ENCODE data around the gene VEZT. TPM values are rescaled to one million over a fixed set of nuclear protein-coding genes. Genes with fewer than 3 reads are reported as not detected.
"Not testable (repeated sequence)": the region's sequence is repeated elsewhere in the genome, so short reads cannot be mapped to it uniquely, and the experiment has no call there.

The VEZT gene, protein sequence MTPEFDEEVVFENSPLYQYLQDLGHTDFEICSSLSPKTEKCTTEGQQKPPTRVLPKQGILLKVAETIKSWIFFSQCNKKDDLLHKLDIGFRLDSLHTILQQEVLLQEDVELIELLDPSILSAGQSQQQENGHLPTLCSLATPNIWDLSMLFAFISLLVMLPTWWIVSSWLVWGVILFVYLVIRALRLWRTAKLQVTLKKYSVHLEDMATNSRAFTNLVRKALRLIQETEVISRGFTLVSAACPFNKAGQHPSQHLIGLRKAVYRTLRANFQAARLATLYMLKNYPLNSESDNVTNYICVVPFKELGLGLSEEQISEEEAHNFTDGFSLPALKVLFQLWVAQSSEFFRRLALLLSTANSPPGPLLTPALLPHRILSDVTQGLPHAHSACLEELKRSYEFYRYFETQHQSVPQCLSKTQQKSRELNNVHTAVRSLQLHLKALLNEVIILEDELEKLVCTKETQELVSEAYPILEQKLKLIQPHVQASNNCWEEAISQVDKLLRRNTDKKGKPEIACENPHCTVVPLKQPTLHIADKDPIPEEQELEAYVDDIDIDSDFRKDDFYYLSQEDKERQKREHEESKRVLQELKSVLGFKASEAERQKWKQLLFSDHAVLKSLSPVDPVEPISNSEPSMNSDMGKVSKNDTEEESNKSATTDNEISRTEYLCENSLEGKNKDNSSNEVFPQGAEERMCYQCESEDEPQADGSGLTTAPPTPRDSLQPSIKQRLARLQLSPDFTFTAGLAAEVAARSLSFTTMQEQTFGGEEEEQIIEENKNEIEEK
- total RNA-seq = 39.3 and 42.0 TPM in 2 replicates

- intact Hi-C loops (cut with micrococcal nuclease) = loop anchor here (1.0 to 10.0 kb wide), 16 partner anchors 100 to 1840 kb away; partner anchors contain the start of genes AMDHD1, CCDC38, CRADD and LTA4H
Measured at GRCh38 chr12:95217377-95218149, at the start of gene VEZT, which contains the start of gene FGD6. VEZT (plus strand) TSS chr12:95217807; CDS start chr12:95217851, 44 bp downstream. FGD6 (minus strand) TSS chr12:95217467; CDS start chr12:95217240, 227 bp downstream.

- intact Hi-C loops (cut with micrococcal nuclease) = no loop called here
Measured at GRCh38 chr12:95168746-95169145, 48.9 kb upstream of the VEZT start.

DNA sequence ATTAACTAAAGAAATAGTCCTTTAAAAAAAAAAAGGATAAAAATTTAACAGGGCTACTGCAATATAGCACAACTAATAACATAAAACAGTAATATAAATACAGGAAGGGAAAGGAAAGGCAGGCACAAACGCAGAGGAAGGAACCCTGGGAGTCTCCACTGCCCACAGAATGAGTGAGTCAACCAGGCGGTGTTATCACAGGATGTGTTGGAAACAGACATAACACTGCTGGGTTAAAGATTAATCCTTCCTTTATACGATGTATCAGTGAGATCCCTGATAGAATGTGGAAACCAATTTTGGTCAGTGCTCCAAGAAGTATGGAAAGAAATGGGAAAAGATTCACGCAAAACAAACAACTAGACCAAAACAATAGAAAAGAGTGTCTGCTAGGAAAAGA lies 48.2 kb upstream of the VEZT start:
- intact Hi-C loops (cut with micrococcal nuclease) = no loop called here

DNA sequence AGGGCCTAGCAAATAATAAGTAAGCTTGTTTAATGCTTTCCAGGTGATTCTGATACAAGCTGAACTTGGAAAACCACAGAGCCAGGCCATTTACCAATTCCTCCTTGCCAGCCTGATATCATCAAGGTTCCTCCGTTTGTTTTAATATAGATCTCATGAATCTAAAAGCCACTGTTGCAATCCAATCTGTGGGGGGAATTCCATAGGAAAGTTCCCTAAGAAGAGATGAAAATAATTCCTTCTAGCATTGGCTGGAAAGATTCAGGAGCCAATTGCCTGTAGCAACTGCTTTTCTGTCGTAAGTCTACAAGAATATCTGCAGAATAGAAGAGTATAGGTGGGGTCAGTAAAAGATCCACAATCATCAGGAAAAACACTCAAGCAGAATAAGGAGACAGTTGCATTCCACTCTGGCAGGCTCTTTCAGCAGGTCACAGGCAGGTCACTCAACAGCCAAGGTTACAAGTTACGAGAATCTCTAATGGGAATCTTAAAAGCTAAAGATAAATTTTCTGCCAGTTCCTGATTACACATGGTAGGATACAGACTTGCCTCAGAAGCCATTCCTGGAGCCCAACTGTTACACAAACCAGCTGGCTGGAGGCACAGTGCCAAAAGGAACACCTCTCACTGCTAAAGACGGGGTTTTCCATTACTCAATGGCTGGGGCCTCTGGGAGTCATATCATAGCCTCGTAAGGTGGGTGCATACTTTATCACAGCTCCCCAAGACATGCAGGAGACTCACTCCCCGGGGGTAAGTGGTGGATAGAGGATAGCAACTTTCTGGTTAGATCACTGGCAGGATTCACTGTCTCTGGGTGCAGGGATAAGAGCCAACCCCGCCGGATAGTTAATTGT lies 44.0 kb upstream of the VEZT start:
- intact Hi-C loops (cut with micrococcal nuclease) = no loop called here

DNA sequence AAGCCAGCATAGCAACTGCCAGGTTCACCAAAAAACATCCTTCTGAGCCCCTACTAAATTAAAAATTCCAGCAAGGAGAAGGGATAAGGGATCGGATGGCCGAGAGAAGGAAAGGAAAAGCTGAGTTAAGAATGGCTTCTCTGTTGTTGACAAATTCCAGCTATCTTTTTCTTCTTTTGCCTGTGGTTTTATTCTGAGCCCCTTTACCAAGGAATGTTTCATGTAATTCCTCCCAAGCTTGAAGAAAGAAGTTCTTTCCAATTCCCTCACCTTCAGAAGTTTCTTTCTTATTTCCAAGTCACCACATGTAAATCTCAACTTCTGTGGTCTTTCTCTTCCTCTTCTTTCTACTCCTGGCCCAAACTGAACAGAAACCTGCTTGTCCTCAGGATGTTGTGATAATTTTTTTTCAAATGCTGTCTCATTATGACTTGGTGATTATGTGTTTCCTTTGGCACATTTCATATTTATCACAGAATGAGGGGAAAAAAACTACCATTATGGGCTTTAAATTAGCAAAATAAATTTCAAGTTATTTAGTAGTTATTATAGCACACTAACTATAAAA lies 40.3 kb upstream of the VEZT start:
- intact Hi-C loops (cut with micrococcal nuclease) = no loop called here

- intact Hi-C loops (cut with micrococcal nuclease) = no loop called here
Measured at GRCh38 chr12:95178136-95178535, 39.5 kb upstream of the VEZT start.

DNA sequence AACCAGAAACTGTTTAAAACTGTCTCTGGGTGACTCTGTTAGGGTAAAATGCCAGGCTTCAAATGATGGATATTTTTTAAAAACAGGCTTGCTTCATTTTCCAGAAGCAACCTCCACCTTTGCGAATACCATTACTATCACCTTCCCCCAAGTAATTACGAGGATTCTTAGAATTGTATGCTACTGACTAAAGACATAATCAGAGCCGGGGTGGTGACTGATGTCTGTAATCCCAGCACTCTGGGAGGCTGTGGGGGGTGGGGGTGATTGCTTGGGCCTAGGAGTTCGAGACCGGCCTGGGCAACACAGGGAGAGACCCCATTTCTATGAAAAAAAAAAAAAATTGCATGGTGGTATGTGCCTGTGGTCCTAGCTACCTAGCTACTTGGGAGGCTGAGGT lies 38.6 kb upstream of the VEZT start:
- intact Hi-C loops (cut with micrococcal nuclease) = no loop called here

DNA sequence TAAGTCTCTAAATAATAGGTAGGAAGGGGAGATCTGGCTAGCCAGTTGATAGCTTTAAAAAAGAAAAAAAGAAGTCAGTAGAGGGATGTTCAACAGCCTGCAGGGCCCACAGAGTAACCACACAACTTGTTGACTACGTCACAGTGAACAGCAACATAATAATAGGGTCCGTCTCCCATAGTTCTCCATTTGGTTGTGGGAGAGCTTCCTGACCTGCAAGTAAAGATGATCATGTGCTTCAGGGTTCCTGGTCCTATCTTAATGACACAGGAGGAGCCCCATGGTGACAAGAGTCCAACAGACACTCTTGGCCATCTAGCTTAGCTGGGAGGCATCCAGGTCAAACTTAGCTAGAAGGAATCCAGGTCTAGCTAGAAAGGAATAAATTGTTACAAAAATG lies 36.5 kb upstream of the VEZT start:
- intact Hi-C loops (cut with micrococcal nuclease) = no loop called here

DNA sequence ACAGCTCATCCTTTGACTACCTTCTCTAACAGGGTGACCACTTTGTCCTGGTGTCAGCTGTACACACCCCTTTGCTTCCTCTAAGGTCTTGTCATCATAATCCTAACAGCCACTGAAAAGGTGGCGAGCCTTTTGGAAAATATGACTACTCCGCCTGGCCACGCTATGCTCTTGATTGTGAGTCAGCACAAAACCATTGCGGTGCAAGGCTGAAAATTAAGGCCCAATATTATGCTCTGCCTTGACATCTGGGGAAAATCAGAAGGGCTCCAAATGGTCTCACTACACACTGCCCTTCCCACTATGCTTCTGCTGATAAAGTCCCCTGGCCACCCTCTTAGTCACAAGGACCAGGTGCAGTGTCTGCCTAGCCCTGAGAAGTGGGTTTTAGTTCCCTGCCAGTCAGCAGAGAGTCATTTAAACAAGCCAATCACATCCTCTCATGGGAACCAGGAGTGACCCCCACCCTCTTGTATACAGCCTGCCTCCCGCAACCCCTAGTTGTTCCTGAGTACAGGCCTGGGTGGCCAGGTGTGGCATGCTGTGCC lies 34.7 kb upstream of the VEZT start:
- intact Hi-C loops (cut with micrococcal nuclease) = no loop called here

DNA sequence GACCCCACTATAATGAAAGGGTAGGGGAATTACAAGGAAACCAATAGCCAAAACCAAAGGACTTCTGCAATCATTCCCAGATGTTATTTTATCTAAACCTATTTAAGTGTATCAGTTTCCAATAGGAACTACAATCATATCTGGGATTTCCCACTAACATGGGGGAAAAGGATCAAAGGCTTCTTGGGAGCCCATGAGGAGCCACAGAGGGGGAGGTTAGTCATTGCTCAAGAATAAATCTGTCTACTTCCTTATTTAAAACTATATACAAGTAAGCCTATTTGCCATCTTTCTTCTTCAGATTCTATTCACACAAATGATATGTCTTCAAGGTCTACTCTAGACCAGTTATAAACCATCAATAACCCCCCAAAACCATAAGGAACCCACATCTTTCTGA lies 33.5 kb upstream of the VEZT start:
- intact Hi-C loops (cut with micrococcal nuclease) = no loop called here

DNA sequence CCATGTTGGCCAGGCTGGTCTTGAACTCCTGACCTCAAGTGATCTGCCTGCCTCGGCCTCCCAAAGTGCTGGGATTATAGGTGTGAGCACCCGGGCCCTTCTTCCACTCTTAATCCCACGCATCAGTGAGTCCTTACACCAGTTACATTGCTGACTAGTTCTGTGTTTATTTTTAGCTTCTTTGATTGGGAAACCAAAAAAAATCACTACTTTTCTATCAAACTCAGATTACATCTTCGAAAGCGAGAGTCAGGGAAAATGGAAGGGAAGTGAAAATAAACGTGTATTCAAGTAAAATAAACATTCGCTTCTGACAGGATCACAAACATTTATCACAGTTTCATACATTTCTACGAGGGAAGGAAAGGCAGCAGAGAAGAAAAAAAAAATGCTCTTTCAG lies 32.5 kb upstream of the VEZT start:
- intact Hi-C loops (cut with micrococcal nuclease) = no loop called here

DNA sequence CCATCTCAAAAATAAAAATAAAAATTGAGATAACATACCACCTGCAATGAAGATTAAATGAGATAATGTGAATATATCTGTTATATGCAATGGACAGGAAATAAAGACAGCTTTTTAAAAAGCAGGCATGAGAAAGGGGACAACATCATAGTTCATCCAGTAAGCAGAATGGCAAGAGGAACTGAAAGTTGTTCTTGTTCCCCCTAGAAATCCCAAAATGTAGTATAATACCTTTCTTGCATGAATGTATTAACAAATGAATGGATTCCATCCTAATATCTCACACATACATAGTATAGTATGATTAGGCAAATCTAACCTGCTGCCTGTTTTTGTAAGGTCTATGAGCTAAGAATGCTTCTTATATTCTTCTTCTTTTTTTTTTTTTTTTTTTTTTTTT lies 31.8 kb upstream of the VEZT start:
- intact Hi-C loops (cut with micrococcal nuclease) = no loop called here

GRCh38 chr12:95187865-95188415 lies 29.7 kb upstream of the VEZT start:
- intact Hi-C loops (cut with micrococcal nuclease) = no loop called here

DNA sequence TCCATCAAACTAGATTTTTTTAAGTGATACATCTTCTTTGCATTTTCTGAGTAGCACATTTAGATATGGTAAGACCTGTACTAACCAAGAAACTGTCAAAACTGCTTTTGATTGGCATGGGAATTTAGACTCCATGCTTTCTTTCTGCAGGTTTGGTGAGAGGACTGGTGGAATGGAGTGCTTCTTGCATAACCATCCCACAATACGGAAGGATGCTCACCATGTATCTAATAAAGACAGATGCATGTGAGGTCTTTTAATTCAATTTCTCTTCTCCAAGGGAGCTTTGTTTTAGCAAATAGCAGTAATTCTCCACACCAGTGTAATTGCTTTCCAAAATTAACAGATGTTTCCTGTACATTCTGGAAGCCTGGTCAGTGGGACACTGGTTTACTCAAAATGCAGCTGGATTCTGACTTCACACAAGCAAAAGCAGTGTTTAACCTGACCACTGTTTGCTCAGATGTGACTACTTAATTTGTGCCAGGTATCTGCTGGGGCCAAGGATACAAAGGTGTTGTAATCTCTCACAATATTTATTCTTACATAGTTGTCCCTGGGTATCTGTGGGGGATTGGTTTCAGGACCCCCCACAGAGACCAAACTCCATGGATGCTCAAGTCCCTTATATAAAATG lies 26.4 kb upstream of the VEZT start:
- intact Hi-C loops (cut with micrococcal nuclease) = no loop called here

DNA sequence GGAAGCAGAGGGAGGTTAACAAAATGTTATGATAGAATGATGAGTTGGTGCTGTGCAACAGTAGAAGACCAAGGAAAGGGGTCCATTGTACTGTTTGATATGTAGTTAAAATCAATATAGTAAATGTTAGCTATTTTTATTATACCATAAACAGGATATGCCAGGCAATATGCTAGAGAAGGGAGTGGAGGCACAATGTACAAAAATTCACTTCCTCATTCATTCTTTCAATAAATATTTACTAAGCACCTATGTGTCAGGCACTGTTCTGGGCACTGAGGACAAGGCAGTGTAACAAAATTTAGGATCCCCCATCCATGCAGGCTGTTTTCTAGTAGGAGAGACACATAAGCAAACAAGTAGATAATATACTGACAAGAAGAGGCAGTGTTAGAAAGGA lies 25.3 kb upstream of the VEZT start:
- intact Hi-C loops (cut with micrococcal nuclease) = no loop called here

- intact Hi-C loops (cut with micrococcal nuclease) = no loop called here
Measured at GRCh38 chr12:95193139-95193538, 24.5 kb upstream of the VEZT start.

DNA sequence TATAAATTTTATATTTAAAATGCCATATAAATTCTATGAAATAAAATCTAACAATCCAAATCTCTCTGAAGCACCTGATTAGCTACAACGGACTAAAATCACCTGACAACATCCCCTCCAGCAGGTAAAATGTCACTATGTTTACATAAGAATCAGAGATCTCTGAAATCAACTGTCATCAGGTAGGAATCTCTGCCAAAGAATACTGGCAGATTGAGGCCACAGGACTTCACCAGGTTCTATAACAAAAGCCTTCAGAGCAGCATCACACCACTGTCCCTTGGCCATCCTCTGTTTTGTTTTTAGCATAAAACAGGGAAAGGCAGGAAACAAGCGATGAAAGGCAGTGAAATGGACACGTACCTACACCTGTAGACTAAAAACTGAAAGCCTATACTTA lies 22.5 kb upstream of the VEZT start:
- intact Hi-C loops (cut with micrococcal nuclease) = no loop called here

DNA sequence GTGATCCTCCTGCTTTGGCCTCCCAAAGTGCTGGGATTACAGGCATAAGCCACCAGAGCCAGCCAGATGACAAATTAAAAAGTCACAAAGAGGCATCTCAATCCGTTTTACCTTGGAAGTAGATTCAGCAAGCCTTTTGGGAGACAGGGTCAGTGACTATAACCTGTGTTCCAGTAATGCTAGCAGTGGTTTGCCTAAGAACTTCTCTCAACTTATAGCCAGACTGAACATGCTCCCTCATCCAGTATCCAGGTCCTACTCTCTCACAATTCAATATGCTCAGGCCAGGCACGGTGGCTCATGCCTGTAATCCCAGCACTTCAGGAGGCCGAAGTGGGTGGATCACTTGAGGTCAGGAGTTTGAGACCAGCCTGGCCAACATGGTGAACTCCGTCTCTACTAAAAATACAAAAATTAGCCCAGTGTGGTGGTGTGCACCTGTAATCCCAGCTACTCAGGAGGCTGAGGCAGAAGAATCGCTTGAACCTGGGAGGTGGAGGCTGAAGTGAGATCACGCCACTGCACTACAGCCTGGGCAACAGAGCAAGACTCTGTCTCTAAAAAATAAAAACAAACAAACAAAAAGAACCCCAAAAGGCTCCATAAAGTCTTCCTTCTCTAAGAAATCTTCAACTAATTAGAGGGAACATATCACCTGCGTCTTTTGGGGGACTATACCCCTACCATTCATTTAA lies 20.6 kb upstream of the VEZT start:
- intact Hi-C loops (cut with micrococcal nuclease) = not testable (repeated sequence)

GRCh38 chr12:95197636-95198035 lies 20.0 kb upstream of the VEZT start:
- intact Hi-C loops (cut with micrococcal nuclease) = no loop called here
